Activated naive CD8-positive, alpha-beta T cell treated with anti-CD3 and anti-CD28 coated beads, Interleukin-2, amount 50 U/mL, for 24 hours (primary cell): Measurements from ENCODE around the gene MAMSTR.

ENCODE experiments used
- ATAC-seq: fragments of 150-1000 bp; cut with Tn5 transposase; one replicate; pipeline ENCODE4 v1.10.0; 2021
- DNase-seq: peaks from one replicate; pipeline ENCODE4 v3.0.0; 2021
- H3K27ac Mint-ChIP-seq: one replicate; pipeline ENCODE4 v1.8.0; 2021; ENCODE audit warnings: mild to moderate bottlenecking, mixed read lengths
- H3K27me3 Mint-ChIP-seq: one replicate; pipeline ENCODE4 v1.8.0; 2021; ENCODE audit warnings: mixed read lengths
- H3K36me3 Mint-ChIP-seq: one replicate; pipeline ENCODE4 v1.8.0; 2021; ENCODE audit warnings: low read depth, mixed read lengths
- H3K4me1 Mint-ChIP-seq: one replicate; pipeline ENCODE4 v1.8.0; 2021; ENCODE audit warnings: mixed read lengths
- H3K4me3 Mint-ChIP-seq: one replicate; pipeline ENCODE4 v1.8.0; 2021; ENCODE audit warnings: mild to moderate bottlenecking, moderate library complexity, mixed read lengths
- H3K9me3 Mint-ChIP-seq: one replicate; pipeline ENCODE4 v1.8.0; 2021; ENCODE audit warnings: mixed read lengths

Gene MAMSTR

GRCh38 chr19:48716562-48717291, 2.8 kb downstream of the MAMSTR start:
- no peaks in the 10 kb centered on the region for H3K36me3 Mint-ChIP-seq
- DNase-seq = no peak
- no peaks in the 10 kb centered on the region for H3K9me3 Mint-ChIP-seq
- no peak overlapping the region for H3K4me3 Mint-ChIP-seq
- H3K27ac Mint-ChIP-seq = no peak overlapping the region
- no peak for ATAC-seq
- peaks cover 19% of the 10 kb centered on the region for H3K4me1 Mint-ChIP-seq
- H3K27me3 Mint-ChIP-seq = no peaks in the 10 kb centered on the region

DNA sequence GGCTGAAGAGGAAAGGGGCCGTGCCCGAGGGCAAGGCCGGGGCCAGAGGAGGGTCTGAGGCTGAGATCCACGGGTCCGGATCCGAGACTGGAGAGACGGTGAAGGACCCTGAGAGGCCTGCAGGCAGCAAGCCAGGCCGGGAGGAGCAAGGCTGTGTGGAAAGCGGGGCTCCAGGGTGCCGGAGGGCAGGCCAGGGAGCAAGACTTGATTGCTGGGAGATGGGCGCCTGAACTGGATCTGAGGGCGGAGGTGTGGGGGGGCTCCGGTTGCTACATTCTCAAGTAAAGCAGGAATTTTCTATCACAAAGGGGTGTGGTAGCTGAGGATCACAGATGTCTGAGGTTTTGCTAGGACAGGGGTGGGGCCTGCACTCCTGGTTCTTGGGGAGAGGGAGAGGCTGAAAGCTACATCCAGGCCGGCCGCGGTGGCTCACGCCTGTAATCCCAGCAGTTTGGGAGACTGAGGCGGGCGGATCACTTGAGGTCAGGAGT, 3.8 kb downstream of the MAMSTR start:
- Mint-ChIP-seq H3K4me3 (no peak overlapping the region), H3K9me3 (no peaks in the 10 kb centered on the region), H3K4me1 (peaks cover 14% of the 10 kb centered on the region), H3K36me3 (peaks cover 6% of the 10 kb centered on the region), H3K27me3 (no peaks in the 10 kb centered on the region), H3K27ac (no peak overlapping the region)
- ATAC-seq (no peak), DNase-seq (no peak)

GRCh38 chr19:48714759-48715675, 4.5 kb downstream of the MAMSTR start:
- Mint-ChIP-seq H3K9me3 (no peaks in the 10 kb centered on the region), H3K4me3 (peak overlapping the region; percentile 83), H3K27me3 (no peaks in the 10 kb centered on the region), H3K36me3 (peaks cover 6% of the 10 kb centered on the region), H3K27ac (peak overlapping the region; percentile 86), H3K4me1 (peaks cover 8% of the 10 kb centered on the region)
- ATAC-seq (no peak), DNase-seq (no peak)

DNA sequence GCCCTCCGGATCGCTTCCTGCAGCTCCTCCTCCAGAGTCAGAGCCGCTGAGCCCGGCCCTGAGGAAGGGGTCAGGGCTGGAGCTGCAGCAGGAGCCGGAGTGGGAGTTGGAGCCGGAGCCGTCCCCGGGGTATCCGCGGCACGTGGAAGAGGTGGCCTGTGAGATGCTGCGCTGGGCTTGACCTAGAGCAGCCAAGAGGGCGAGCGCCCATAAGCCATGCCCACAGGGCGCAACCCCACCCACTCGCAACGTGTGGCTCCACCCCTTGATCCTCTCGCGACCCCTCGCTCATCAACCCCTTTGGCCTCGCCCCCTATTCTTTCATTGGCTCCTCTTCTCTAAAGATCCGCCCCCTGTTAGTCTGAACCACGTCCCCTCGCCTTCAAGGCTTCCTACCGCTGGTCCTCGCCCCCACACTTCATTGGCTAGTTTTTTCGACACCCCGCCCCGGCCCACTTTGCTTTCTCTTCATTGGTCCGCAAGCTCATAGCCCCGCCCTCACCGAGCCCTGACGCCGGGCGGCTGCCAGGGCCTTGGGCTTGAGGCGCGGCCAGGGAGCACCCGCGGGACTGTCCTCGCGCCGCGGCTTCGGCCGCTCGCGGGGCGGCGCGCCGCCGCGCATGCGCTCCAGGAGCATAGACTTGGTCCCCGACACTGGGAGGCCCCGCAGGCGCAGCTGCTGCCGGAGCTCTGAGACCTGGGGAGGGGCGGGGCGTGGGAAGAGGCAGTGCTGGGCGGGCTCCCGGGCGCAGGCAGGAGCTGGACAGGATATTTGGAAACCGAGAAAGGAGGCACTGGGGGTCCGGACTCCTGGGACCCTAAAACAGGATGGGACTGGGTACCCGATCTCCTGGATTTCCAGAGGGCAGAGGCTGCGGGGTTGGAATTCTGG, 5.4 kb downstream of the MAMSTR start:
- ATAC-seq = peak; percentile 94
- H3K4me3 Mint-ChIP-seq = peak overlapping the region; percentile 83
- peaks cover 8% of the 10 kb centered on the region for H3K4me1 Mint-ChIP-seq
- no peaks in the 10 kb centered on the region for H3K9me3 Mint-ChIP-seq
- peak overlapping the region; percentile 86 for H3K27ac Mint-ChIP-seq
- peaks cover 6% of the 10 kb centered on the region for H3K36me3 Mint-ChIP-seq
- no peaks in the 10 kb centered on the region for H3K27me3 Mint-ChIP-seq
- DNase-seq = peak; percentile 97

GRCh38 chr19:48713041-48713863, 6.3 kb downstream of the MAMSTR start:
- Mint-ChIP-seq H3K36me3 (peaks cover 6% of the 10 kb centered on the region), H3K4me1 (peaks cover 8% of the 10 kb centered on the region), H3K9me3 (no peaks in the 10 kb centered on the region), H3K4me3 (peak overlapping the region; percentile 83), H3K27me3 (no peaks in the 10 kb centered on the region), H3K27ac (no peak overlapping the region)
- ATAC-seq = no peak
- peak; percentile 12 for DNase-seq

DNA sequence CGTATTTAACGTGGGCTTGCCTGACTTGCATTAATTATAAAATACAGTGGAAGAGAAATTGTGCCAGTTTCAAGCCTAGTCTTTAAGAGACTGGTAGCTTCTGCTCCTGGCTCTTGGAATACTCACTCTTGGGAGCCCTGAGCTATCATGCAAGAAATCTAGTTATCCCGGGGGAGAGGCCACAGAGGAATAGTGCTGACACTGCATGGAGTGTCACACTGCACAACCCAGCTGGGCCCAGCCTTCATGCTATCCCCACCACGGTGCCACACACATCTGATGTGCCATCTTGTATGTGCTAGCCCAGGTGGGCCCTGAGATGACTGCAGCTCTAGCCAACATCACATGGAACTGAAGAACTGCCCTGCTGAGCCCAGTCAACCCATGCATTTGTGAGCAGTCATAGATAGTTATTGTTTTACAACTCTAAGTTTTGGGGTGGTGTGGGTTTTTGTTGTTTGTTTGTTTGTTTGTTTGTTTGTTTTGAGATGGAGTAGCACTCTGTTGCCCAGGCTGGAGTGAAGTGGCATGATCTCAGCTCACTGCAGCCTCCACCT, 8.3 kb downstream of the MAMSTR start:
- Mint-ChIP-seq H3K36me3 (peaks cover 6% of the 10 kb centered on the region), H3K27ac (no peak overlapping the region), H3K9me3 (no peaks in the 10 kb centered on the region), H3K4me1 (peaks cover 8% of the 10 kb centered on the region), H3K27me3 (no peaks in the 10 kb centered on the region), H3K4me3 (no peak overlapping the region)
- ATAC-seq (no peak), DNase-seq (no peak)

- no peak overlapping the region for H3K27ac Mint-ChIP-seq
- H3K4me3 Mint-ChIP-seq = no peak overlapping the region
- H3K4me1 Mint-ChIP-seq = peaks cover 3% of the 10 kb centered on the region
These were observed 11.1 kb downstream of the MAMSTR start for GRCh38 chr19:48708471-48708870.

GRCh38 chr19:48705431-48705830, 14.1 kb downstream of the MAMSTR start:
- ATAC-seq = no peak

More at GRCh38 chr19:48708471-48708870, 11.1 kb downstream of the MAMSTR start:
- DNase-seq = no peak
- no peaks in the 10 kb centered on the region for H3K27me3 Mint-ChIP-seq
- H3K9me3 Mint-ChIP-seq = no peaks in the 10 kb centered on the region
- no peak for ATAC-seq
- peaks cover 6% of the 10 kb centered on the region for H3K36me3 Mint-ChIP-seq

GRCh38 chr19:48703316-48703715, 16.2 kb downstream of the MAMSTR start:
- DNase-seq = no peak
- Mint-ChIP-seq H3K36me3 (no peaks in the 10 kb centered on the region), H3K27me3 (peaks cover 5% of the 10 kb centered on the region), H3K4me3 (no peak overlapping the region), H3K4me1 (no peaks in the 10 kb centered on the region), H3K9me3 (no peaks in the 10 kb centered on the region), H3K27ac (no peak overlapping the region)
- ATAC-seq = no peak

More at GRCh38 chr19:48705431-48705830, 14.1 kb downstream of the MAMSTR start:
- Mint-ChIP-seq H3K4me1 (no peaks in the 10 kb centered on the region), H3K9me3 (no peaks in the 10 kb centered on the region), H3K4me3 (no peak overlapping the region), H3K27me3 (no peaks in the 10 kb centered on the region), H3K36me3 (no peaks in the 10 kb centered on the region), H3K27ac (no peak overlapping the region)
- no peak for DNase-seq

GRCh38 chr19:48702701-48703100, 16.8 kb downstream of the MAMSTR start:
- DNase-seq = no peak

GRCh38 chr19:48698046-48698445, 21.5 kb downstream of the MAMSTR start:
- DNase-seq = no peak
- ATAC-seq = no peak
- peaks cover 7% of the 10 kb centered on the region for H3K4me1 Mint-ChIP-seq
- no peaks in the 10 kb centered on the region for H3K36me3 Mint-ChIP-seq
- H3K27me3 Mint-ChIP-seq = peaks cover 26% of the 10 kb centered on the region
- no peak overlapping the region for H3K4me3 Mint-ChIP-seq
- no peak overlapping the region for H3K27ac Mint-ChIP-seq
- no peaks in the 10 kb centered on the region for H3K9me3 Mint-ChIP-seq

More at GRCh38 chr19:48702701-48703100, 16.8 kb downstream of the MAMSTR start:
- H3K9me3 Mint-ChIP-seq = no peaks in the 10 kb centered on the region
- no peaks in the 10 kb centered on the region for H3K36me3 Mint-ChIP-seq
- no peak overlapping the region for H3K27ac Mint-ChIP-seq
- H3K4me1 Mint-ChIP-seq = no peaks in the 10 kb centered on the region
- no peak overlapping the region for H3K4me3 Mint-ChIP-seq
- H3K27me3 Mint-ChIP-seq = peaks cover 10% of the 10 kb centered on the region
- no peak for ATAC-seq

DNA sequence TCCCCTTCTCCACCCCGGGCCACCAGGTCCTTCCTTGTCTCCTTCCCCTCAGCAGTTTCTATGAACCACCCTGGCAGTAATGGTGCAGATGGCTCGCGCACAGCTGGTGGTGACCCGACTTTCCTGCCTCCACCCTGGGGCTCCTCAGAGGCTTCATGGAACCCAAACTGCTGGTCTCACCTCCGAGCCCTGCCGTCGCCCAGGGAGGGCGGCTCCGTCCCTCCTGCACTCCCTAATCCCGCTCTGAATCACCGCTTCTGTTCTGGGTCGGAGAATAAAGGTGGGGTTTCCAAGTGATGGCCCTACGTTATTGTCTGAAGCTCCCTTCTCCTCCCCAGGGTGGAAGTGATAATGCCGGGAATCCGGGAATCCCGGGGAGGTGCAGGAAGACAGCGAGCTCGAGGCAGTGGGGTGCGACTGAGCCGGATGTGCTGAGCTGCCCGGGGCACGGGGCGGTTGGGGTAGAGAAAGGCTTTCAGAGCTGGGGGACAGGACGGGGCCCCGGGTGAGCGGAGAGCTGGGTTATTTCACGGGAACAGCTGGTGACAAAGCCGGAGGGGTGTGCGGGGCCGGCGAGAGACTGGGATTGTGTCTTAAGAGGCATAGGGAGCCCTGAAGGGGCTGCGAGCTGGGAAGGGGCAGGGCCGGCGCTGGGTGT, 23.0 kb downstream of the MAMSTR start:
- H3K27ac Mint-ChIP-seq = no peak overlapping the region
- H3K36me3 Mint-ChIP-seq = no peaks in the 10 kb centered on the region
- peaks cover 7% of the 10 kb centered on the region for H3K4me1 Mint-ChIP-seq
- ATAC-seq (peak; percentile 40), DNase-seq (no peak)
- no peak overlapping the region for H3K4me3 Mint-ChIP-seq
- H3K9me3 Mint-ChIP-seq = no peaks in the 10 kb centered on the region
- H3K27me3 Mint-ChIP-seq = peaks cover 26% of the 10 kb centered on the region
